GM13977 (cell line): Measurements from ENCODE around the gene TMEM161B.

Experiments
- DNase-seq: peaks from one replicate; pipeline ENCODE4 v3.0.0; 2012; ENCODE audit warnings: low spot score
- in situ Hi-C: fragments of 300-500 bp; cut with MboI; formaldehyde crosslinking; loops from one replicate; pipeline ENCODE4 v1.12.0; 2022; ENCODE audit warnings: low sequenced_read_pairs, low pct_unique_long_range_greater_than_20kb, mixed read lengths, inconsistent platforms; ENCODE audit not compliant: unreplicated experiment
- TF ChIP-seq, protein P1 (sequence below): IDR thresholded peaks from 2 replicates; pipeline ENCODE4 v1.5.1; 2012; ENCODE audit warnings: mild to moderate bottlenecking, control low read depth; ENCODE audit not compliant: insufficient read depth; ENCODE audit errors: extremely low read depth, missing control alignments

The TMEM161B gene

DNA sequence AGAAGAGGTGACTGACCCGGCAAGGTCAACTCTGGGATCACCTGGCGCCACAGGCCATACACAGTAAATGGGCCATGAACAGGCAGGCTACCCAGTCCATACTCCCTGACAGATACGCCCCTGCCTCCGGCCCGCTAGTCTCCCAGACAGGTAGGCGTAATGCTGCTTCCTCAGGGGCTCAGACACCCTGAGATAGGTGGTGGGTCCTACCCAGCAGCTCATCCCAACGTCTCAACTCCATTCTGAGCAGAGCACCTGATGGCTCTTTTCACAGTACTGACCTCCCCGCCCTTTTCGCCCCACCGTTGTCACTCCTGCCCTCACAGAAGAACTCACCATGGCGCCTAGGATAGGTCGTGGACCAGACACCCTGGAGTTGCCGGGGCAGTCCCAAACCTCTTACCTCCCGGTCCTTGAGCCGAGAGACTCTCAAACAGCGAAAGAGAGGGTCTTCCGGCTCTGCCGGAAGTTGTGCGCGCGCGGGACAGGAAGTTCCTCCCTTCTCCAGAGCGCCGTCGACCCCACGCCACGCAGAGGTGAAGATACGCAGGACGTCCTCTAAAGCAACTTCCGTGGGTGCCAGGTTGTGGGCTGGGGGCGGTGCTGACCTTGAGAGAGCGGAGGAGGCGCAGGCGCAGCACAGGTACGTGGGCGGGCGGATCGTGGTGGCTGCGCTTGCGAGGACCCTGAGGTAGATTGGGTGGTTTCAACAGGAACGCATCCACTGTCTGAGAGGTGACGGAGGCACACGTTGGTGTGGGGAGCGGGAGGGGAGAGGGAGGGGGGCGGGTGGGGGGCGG is at the start of gene TMEM161B:
Gene TMEM161B (minus strand): TSS at position 461 of the 800 bp plus-strand sequence. CDS start 122 bp downstream, at position 339.
- in situ Hi-C loops: no loop called here
- DNase-seq: peak; percentile 87
- TF ChIP-seq, protein P1, sequence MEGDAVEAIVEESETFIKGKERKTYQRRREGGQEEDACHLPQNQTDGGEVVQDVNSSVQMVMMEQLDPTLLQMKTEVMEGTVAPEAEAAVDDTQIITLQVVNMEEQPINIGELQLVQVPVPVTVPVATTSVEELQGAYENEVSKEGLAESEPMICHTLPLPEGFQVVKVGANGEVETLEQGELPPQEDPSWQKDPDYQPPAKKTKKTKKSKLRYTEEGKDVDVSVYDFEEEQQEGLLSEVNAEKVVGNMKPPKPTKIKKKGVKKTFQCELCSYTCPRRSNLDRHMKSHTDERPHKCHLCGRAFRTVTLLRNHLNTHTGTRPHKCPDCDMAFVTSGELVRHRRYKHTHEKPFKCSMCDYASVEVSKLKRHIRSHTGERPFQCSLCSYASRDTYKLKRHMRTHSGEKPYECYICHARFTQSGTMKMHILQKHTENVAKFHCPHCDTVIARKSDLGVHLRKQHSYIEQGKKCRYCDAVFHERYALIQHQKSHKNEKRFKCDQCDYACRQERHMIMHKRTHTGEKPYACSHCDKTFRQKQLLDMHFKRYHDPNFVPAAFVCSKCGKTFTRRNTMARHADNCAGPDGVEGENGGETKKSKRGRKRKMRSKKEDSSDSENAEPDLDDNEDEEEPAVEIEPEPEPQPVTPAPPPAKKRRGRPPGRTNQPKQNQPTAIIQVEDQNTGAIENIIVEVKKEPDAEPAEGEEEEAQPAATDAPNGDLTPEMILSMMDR: no peak

DNA sequence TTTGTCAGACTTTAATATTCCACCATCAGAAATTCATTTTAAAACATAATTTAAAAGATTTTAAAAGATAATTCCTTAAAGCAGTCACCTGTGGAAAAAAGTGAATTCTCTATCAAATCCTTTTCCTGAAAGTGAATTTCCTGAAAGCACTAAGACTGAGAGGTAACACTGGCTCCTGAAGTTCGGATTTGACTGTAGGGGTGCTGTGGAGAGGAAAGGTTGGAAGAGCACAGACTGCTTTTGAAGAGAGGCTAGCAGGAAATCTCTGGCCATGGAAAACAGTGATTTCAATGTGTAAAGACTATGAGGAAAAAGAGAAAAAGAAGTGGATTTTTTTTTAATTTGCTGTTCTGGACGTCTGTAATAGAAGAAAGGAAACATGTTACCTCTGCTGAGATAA is 35.7 kb upstream of the TMEM161B start:
- no peak for DNase-seq
- TF ChIP-seq, protein P1: no peak
- in situ Hi-C loops: no loop called here

DNA sequence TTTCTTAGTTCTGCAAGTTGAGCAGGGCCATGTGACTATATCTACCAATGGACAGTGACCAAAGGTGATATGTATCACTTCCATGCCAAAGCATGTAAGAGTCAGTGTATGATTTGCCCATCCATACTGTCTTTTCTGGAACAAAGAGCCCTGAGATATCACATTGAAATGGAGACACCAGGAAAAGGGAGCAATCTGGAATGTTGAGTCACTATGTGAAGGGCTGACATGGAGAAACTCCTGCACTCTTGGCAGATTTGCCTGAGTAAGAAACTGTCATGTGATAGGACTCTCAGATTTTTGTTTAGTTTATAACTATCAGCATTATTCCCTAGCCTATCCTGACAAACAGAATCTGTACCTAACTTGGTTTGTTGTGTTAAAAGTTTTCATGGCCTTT is 29.8 kb upstream of the TMEM161B start:
- in situ Hi-C loops: no loop called here
- no peak for DNase-seq

DNA sequence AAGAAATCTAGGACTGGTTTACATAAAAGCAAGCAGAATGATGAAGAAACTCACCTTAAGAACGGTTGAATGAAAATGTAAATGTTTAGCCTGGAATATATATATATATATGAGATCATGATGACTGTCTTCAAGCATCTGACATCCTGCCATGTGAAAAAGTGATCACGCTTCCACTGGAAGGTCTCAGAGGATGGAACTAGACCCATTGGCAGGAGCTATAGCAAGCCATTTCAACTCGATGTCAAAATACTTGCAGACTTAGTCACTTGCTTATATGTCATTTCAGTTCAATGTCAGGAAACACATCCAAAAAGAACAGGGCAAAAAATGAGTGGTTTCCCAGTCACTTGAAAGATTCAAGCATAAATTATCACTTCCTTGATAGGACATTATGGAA is 22.2 kb upstream of the TMEM161B start:
- DNase-seq: no peak
- in situ Hi-C loops: no loop called here
- TF ChIP-seq, protein P1: no peak

More for the DNA sequence above, 29.8 kb upstream of the TMEM161B start:
- TF ChIP-seq, protein P1: no peak

DNA sequence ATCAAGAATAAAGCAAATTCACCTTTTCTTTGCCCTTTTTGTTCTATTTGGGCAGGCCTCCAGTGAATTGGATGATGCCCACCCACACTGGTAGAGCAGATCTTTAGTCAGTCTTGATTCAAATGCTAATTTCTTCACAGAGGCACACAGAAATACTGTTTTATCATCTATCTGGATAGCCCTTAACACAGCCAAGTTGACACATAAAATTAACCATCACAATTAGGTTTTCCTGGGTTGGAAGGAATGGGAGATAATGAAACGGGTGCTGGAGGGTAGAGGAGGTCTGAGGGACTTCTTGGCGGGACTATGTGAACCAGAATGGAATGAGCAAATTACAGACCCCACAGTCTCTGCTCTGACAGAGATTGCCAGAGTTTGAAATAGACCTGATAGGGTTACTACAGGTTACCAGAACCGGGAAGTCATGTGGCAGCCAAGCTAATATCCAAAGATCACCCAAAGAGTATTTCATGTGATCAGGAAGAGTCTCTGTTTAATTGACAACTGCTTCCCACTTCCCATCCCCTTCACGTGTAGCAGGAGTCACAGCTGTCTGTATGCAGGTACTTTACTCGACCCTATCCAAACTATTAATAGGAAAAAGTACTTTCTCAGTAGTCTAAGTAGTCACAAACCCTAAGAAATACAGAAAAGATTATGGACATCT is 20.0 kb upstream of the TMEM161B start:
- in situ Hi-C loops: no loop called here
- DNase-seq: no peak
- TF ChIP-seq, protein P1: no peak

DNA sequence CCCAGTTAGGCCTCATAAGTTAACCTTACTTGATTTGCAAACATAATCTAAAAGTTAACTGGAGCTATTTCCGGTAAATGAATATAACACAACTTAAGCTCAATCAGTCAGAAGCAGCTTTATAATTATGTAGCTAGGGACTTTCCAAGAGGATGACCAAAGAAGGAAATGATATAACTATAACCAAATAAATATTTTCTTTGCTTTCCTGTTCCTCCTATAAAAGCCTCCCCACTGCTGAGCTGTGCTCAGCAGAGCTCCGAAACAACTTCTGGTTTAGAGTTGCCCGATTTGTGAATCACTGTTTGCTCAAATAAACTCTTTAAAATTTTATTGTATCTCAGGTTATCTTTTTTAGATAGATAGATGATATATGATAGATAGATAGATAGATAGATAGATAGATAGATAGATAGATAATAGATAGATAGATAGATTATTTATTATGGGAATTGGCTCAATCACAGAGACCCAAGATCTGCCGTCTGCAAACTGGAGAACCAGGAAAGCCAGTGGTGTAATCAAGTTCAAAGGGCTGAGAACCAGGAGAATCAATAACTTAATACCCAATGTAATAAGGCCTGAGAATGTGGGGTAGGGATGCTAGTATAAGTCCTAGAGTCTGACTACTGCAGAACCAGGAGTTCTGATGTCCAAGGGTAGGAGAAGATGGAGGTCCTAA is 19.3 kb upstream of the TMEM161B start:
- TF ChIP-seq, protein P1: no peak
- in situ Hi-C loops: no loop called here
- no peak for DNase-seq
